Measurements from ENCODE around the gene PHETA2. TPM values are rescaled to one million over a fixed set of nuclear protein-coding genes. Genes with fewer than 3 reads are reported as not detected.
A peak's percentile ranks its signal among the peaks of the same experiment; 100 is the strongest.
"Not testable (repeated sequence)": the region's sequence is repeated elsewhere in the genome, so short reads cannot be mapped to it uniquely, and the experiment has no call there.

Gene PHETA2
- total RNA-seq, 1 donor from 2014 or later: 0.88 TPM

DNA sequence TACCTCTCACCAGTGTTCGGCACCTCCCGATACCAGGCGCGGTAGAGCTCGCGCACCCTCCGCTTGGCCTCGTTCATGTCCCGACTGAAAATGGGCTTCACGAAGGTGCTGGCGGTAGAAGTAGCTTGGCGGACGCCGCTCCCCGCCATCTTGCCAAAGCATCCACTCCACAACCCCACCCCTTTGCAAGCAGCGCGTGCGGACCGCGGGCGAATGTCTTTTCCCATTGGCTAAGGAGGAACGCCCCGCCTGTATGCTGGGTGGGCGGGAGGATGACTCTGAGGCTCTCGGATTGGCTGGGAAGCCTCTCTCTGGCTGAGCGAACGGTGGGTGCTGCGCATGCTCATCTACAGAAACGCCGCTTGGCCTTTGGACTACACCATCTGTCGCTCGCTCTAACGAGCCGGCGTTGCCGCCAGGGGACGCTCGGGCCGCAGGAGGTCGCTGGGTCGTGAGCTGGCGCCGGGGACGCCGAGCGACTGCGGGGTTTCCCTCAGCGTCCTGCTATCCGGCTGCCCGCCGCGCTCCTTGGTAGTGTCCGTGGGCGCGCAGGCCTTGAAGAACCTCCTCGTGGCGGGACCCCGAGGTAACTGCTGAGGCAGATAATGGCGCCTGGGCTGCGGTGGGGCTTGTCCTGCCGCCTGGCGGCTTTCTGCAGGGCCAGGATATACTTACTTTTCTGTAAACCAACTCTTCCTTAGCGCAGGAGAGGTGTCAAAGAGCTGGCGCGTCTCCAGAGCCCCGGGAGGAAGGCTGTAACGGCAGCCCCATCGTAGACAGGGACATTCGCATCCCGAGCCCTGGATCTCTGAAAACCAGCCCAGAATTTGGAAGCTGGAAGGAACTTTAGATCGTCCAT is 16.8 kb downstream of the PHETA2 start, which contains the start of gene NDUFA6:
NDUFA6 (minus strand) TSS at position 177 of the 859 bp plus-strand sequence; CDS start at position 149, 28 bp downstream.
- H3K36me3 Mint-ChIP-seq (ENCODE audit: unreplicated experiment): peaks cover 11% of the 10 kb centered on the region
- peaks cover 4% of the 10 kb centered on the region for H3K27me3 Mint-ChIP-seq (ENCODE audit: unreplicated experiment)
- peak within 1 kb of the TSS; percentile 97 for H3K4me3 Mint-ChIP-seq (ENCODE audit: unreplicated experiment)
- peak within 1 kb of the TSS; percentile 99 for H3K27ac Mint-ChIP-seq (ENCODE audit: unreplicated experiment)
- peaks cover 8% of the 10 kb centered on the region for H3K9me3 Mint-ChIP-seq (ENCODE audit: unreplicated experiment)
- TF ChIP-seq, protein P1, sequence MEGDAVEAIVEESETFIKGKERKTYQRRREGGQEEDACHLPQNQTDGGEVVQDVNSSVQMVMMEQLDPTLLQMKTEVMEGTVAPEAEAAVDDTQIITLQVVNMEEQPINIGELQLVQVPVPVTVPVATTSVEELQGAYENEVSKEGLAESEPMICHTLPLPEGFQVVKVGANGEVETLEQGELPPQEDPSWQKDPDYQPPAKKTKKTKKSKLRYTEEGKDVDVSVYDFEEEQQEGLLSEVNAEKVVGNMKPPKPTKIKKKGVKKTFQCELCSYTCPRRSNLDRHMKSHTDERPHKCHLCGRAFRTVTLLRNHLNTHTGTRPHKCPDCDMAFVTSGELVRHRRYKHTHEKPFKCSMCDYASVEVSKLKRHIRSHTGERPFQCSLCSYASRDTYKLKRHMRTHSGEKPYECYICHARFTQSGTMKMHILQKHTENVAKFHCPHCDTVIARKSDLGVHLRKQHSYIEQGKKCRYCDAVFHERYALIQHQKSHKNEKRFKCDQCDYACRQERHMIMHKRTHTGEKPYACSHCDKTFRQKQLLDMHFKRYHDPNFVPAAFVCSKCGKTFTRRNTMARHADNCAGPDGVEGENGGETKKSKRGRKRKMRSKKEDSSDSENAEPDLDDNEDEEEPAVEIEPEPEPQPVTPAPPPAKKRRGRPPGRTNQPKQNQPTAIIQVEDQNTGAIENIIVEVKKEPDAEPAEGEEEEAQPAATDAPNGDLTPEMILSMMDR (IDR thresholded peaks at IDR 0.05; ENCODE audit: partially characterized antibody, unreplicated experiment): peak; percentile 77
- peak; percentile 97 for DNase-seq
- H3K4me1 Mint-ChIP-seq (ENCODE audit: low read depth, unreplicated experiment): peaks cover 2% of the 10 kb centered on the region

DNA sequence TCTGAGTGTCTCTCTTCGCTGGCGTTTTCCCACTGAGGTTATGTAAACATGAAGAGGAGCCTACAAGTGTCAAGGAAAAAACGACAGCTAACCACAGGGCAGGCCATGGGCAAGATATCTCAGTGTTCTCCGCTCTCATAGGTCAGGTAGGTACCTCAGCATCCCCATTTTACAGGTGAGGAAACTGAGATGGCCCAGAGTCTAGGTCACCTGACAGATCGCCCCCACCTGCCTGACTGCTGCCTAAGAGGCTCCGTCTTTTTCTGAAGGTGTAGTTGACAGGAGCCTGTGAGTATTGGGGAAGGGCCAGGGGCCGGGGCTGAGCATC is 17.4 kb downstream of the PHETA2 start:
- TF ChIP-seq, protein P1 (IDR thresholded peaks at IDR 0.05; ENCODE audit: partially characterized antibody, unreplicated experiment): no peak
- Mint-ChIP-seq H3K9me3 (ENCODE audit: unreplicated experiment) (peaks cover 8% of the 10 kb centered on the region), H3K27ac (ENCODE audit: unreplicated experiment) (no peak overlapping the region), H3K27me3 (ENCODE audit: unreplicated experiment) (peaks cover 4% of the 10 kb centered on the region), H3K36me3 (ENCODE audit: unreplicated experiment) (peaks cover 11% of the 10 kb centered on the region), H3K4me1 (ENCODE audit: low read depth, unreplicated experiment) (peaks cover 2% of the 10 kb centered on the region), H3K4me3 (ENCODE audit: unreplicated experiment) (peak overlapping the region; percentile 97)
- DNase-seq: no peak

DNA sequence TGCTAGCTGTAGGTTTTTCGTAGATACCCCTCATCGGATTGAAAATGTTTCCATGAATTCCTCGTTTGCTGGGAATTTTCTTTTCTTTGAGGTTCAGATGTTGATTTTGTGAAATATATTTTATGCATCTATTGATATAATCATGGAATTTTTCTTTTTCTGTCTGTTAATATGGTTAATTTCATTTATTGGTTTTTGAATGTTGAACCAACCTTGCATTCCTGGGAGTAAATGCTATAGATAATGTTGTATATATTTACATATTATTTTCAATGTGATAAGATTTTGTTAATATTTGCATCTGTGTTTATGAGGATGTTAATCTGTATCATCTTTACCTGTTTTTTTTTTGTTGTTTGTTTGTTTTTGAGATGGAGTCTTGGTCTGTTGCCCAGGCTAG is 27.2 kb downstream of the PHETA2 start:
- no peak for DNase-seq

DNA sequence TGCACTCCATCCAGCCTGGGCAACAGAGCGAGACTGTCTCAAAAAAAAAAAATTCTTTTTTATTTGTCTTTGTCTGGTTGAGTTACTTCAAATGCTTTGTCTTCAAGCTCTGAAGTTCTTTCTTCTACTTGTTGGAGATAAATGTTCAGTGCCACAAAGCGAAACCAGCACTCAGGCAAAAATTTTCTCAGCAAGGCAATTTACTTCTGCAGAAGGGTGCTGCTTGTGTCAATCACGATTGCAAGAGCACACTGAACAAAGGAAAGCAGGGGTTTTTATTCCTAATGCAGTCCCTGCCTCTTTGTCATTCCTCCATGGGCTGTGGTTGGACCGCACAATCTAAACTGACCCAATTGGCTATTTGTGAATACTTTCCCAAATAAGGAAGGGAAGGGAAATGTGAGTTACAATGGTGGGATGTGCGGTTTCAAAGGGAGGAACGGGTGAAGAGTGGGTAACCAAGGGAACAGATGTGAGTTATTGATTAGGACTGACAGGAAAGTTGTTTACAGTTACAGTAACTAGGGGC is 30.3 kb downstream of the PHETA2 start:
- peaks cover 12% of the 10 kb centered on the region for H3K9me3 Mint-ChIP-seq (ENCODE audit: unreplicated experiment)
- peaks cover 27% of the 10 kb centered on the region for H3K36me3 Mint-ChIP-seq (ENCODE audit: unreplicated experiment)
- H3K27me3 Mint-ChIP-seq (ENCODE audit: unreplicated experiment); H3K27ac Mint-ChIP-seq (ENCODE audit: unreplicated experiment); DNase-seq; H3K4me3 Mint-ChIP-seq (ENCODE audit: unreplicated experiment); H3K4me1 Mint-ChIP-seq (ENCODE audit: low read depth, unreplicated experiment): not testable (repeated sequence)

More for the DNA sequence above, 27.2 kb downstream of the PHETA2 start:
- Mint-ChIP-seq H3K4me1 (ENCODE audit: low read depth, unreplicated experiment) (no peaks in the 10 kb centered on the region), H3K4me3 (ENCODE audit: unreplicated experiment) (no peak overlapping the region), H3K36me3 (ENCODE audit: unreplicated experiment) (peaks cover 36% of the 10 kb centered on the region), H3K27ac (ENCODE audit: unreplicated experiment) (no peak overlapping the region), H3K27me3 (ENCODE audit: unreplicated experiment) (no peaks in the 10 kb centered on the region), H3K9me3 (ENCODE audit: unreplicated experiment) (peaks cover 11% of the 10 kb centered on the region)
- TF ChIP-seq, protein P1 (IDR thresholded peaks at IDR 0.05; ENCODE audit: partially characterized antibody, unreplicated experiment): no peak

DNA sequence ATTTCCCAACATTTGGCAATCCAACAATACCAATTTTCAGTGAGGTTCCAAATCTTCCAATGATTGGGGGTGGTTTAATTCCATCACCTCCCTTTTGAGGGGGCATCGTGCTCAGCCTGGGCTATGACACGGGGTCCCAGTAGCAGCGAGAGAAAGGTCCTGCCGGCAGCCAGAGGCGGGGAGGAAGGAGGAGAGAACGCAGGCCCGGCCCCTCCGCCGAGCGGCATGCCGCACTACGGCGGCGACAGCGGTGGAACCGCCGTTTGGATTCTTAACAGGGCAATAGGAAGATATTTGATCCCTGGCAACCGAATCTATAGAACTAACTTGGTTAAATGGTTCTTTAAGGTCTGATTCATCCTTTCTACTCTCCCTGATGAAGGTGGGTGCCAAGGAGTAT is 34.8 kb downstream of the PHETA2 start:
- Mint-ChIP-seq H3K27ac (ENCODE audit: unreplicated experiment) (no peak overlapping the region), H3K36me3 (ENCODE audit: unreplicated experiment) (peaks cover 23% of the 10 kb centered on the region), H3K4me3 (ENCODE audit: unreplicated experiment) (no peak overlapping the region), H3K9me3 (ENCODE audit: unreplicated experiment) (peaks cover 11% of the 10 kb centered on the region), H3K27me3 (ENCODE audit: unreplicated experiment) (no peaks in the 10 kb centered on the region), H3K4me1 (ENCODE audit: low read depth, unreplicated experiment) (no peaks in the 10 kb centered on the region)
- TF ChIP-seq, protein P1 (IDR thresholded peaks at IDR 0.05; ENCODE audit: partially characterized antibody, unreplicated experiment): no peak
- no peak for DNase-seq

Data from glutamatergic neuron (in vitro differentiated cells).